B cell (primary cell): ENCODE measurements around the gene ZNF354C. TPM values are rescaled to one million over a fixed set of nuclear protein-coding genes. Genes with fewer than 3 reads are reported as not detected.

Experiments used
- ATAC-seq: fragments of 200-7000 bp; cut with Tn5 transposase; one replicate; pipeline ENCODE4 v1.10.0; 2021; ENCODE audit warnings: low read depth, mild to moderate bottlenecking, moderate number of reproducible peaks, moderate library complexity
- CTCF ChIA-PET: fragments of 350-600 bp; sonication (Branson Sonifier 250); formaldehyde crosslinking; loops from one replicate; lab custom pipeline; 2021; ENCODE audit warnings: antibody characterized with exemption, inconsistent platforms; lab: Charles Lee
- POLR2A ChIA-PET: fragments of 350-600 bp; sonication (Branson Sonifier 250); formaldehyde crosslinking; loops from one replicate; lab custom pipeline; 2021; ENCODE audit warnings: antibody characterized with exemption; lab: Charles Lee
- DNase-seq: peaks from one replicate; pipeline ENCODE4 v3.0.0; 2013
- H2AFZ ChIP-seq: 2 replicates; pipeline ENCODE4 v1.6.1; 2012; ENCODE audit warnings: mild to moderate bottlenecking, low read depth, low read length; ENCODE audit not compliant: insufficient read depth, poor library complexity, severe bottlenecking
- H3K27ac ChIP-seq, 2 donors: 1 replicate in 1 of 2; 2 replicates in 1 of 2; pipeline ENCODE4 v1.5.1; 2012 to 2013; ENCODE audit warnings: low read length in 2 of 2, mild to moderate bottlenecking in 2 of 2, moderate library complexity in 1 of 2
- H3K27me3 ChIP-seq, 4 experiments: fragments of 200-600 bp in 1 of 4; sonication (generic) in 1 of 4; replicated peaks in 1 of 4; 1 replicate in 2 of 4; 2 replicates in 2 of 4; pipeline versions ENCODE4 v1.6.1 to v1.7.0; 2013 to 2016; ENCODE audit warnings: low read length in 3 of 4, mild to moderate bottlenecking in 2 of 4, mixed read lengths in 1 of 4, moderate library complexity in 1 of 4; ENCODE audit not compliant: insufficient read depth in 4 of 4, control insufficient read depth in 3 of 4; ENCODE audit errors: control extremely low read depth in 1 of 4
- H3K36me3 ChIP-seq, 2 experiments: replicated peaks in 1 of 2; 1 replicate in 1 of 2; 2 replicates in 1 of 2; pipeline versions ENCODE4 v1.6.1 to v1.7.1; 2013; ENCODE audit warnings: low read length in 1 of 2; ENCODE audit not compliant: insufficient read depth in 2 of 2, control insufficient read depth in 1 of 2; ENCODE audit errors: control extremely low read depth in 1 of 2, extremely low read depth in 1 of 2
- H3K4me1 ChIP-seq, 2 donors: fragments of 200-600 bp in 1 of 2; sonication (generic) in 1 of 2; 1 replicate in 1 of 2; 2 replicates in 1 of 2; pipeline versions ENCODE4 v1.5.1 to v1.6.1; 2013 to 2017; ENCODE audit warnings: low read length in 2 of 2; ENCODE audit not compliant: control insufficient read depth in 2 of 2, insufficient read depth in 2 of 2
- H3K4me2 ChIP-seq: replicated peaks from 2 replicates; pipeline ENCODE3; 2012; ENCODE audit warnings: mild to moderate bottlenecking, low read depth, low read length; ENCODE audit not compliant: poor library complexity, severe bottlenecking
- H3K4me3 ChIP-seq, 5 experiments: fragments of 200-600 bp in 1 of 5; sonication (generic) in 1 of 5; 1 replicate in 3 of 5; 2 replicates in 2 of 5; pipeline versions ENCODE4 v1.5.1 to v1.7.0; 2011 to 2016; ENCODE audit warnings: low read length in 4 of 5, mild to moderate bottlenecking in 4 of 5, low read depth in 2 of 5, control low read depth in 1 of 5, moderate library complexity in 1 of 5; ENCODE audit not compliant: insufficient read depth in 1 of 5; ENCODE audit errors: control extremely low read depth in 1 of 5, extremely low read depth in 1 of 5
- H3K79me2 ChIP-seq: fragments of 200-600 bp; sonication (generic); one replicate; pipeline ENCODE4 v1.6.0; 2016; ENCODE audit warnings: low read length; ENCODE audit not compliant: control insufficient read depth, insufficient read depth
- H3K9ac ChIP-seq: fragments of 200-600 bp; sonication (generic); 2 replicates; pipeline ENCODE4 v1.6.1; 2017; ENCODE audit warnings: mild to moderate bottlenecking, low read length, moderate library complexity
- H3K9me3 ChIP-seq, 3 donors: one replicate each; pipeline versions ENCODE4 v1.6.1 to v1.7.1; 2013; ENCODE audit warnings: low read length in 2 of 3; ENCODE audit not compliant: control insufficient read depth in 2 of 3, insufficient read depth in 1 of 3; ENCODE audit errors: control extremely low read depth in 1 of 3
- H4K20me1 ChIP-seq: 2 replicates; pipeline ENCODE4 v1.6.0; 2012; ENCODE audit warnings: mild to moderate bottlenecking, low read length; ENCODE audit not compliant: insufficient read depth, control insufficient read depth, poor library complexity, severe bottlenecking
- H3K27ac Mint-ChIP-seq: one replicate; pipeline ENCODE4 v1.8.0; 2021; ENCODE audit warnings: mixed read lengths
- H3K27me3 Mint-ChIP-seq: one replicate; pipeline ENCODE4 v1.8.0; 2021; ENCODE audit warnings: mixed read lengths
- H3K4me1 Mint-ChIP-seq: one replicate; pipeline ENCODE4 v1.8.0; 2021; ENCODE audit warnings: mixed read lengths
- H3K4me3 Mint-ChIP-seq: one replicate; pipeline ENCODE4 v1.8.0; 2021; ENCODE audit warnings: mixed read lengths
- H3K9me3 Mint-ChIP-seq: one replicate; pipeline ENCODE4 v1.8.0; 2022; ENCODE audit warnings: mixed read lengths; ENCODE audit not compliant: insufficient read depth
- CTCF ChIP-seq: fragments of 200-600 bp; IDR thresholded peaks from one replicate; pipeline ENCODE4 v1.8.0; 2022; ENCODE audit warnings: antibody characterized with exemption, mild to moderate bottlenecking
- EZH2 ChIP-seq: IDR thresholded peaks from 2 replicates; pipeline ENCODE4 v1.6.1; 2012; ENCODE audit warnings: borderline replicate concordance, low read depth, mild to moderate bottlenecking, moderate library complexity, low read length; ENCODE audit not compliant: insufficient read depth, poor library complexity, severe bottlenecking
- WGBS: methylation state at CpG from one replicate; pipeline ENCODE4 v1.1.5; 2013; ENCODE audit warnings: missing lambda C conversion rate; ENCODE audit not compliant: insufficient coverage; 5-methylcytosine and 5-hydroxymethylcytosine counted together
- intact Hi-C: fragments of 100-400 bp; cut with micrococcal nuclease; formaldehyde crosslinking; loops from one replicate; pipeline ENCODE4 v1.10.0; 2022
- polyA plus RNA-seq: library from polyadenylated mRNA; depleted of rRNA; stranded (reverse); fragments of >200 nt; gene quantifications from 2 replicates; pipeline ENCODE4 v1.2.3, GENCODE V29; 2012
- total RNA-seq, 2 donors: library from RNA; stranded (reverse); fragments of 120-200 nt in 1 of 2; gene quantifications; 1 replicate in 1 of 2; 2 replicates in 1 of 2; pipeline versions ENCODE4 v1.2.3 to v1.2.4, GENCODE V29; 2013 to 2022

Gene ZNF354C
- total and polyA plus RNA-seq, 2 donors (not counting 1 experiment from before 2014, with no cell fraction given), result 2.2 to 9.5 TPM

DNA sequence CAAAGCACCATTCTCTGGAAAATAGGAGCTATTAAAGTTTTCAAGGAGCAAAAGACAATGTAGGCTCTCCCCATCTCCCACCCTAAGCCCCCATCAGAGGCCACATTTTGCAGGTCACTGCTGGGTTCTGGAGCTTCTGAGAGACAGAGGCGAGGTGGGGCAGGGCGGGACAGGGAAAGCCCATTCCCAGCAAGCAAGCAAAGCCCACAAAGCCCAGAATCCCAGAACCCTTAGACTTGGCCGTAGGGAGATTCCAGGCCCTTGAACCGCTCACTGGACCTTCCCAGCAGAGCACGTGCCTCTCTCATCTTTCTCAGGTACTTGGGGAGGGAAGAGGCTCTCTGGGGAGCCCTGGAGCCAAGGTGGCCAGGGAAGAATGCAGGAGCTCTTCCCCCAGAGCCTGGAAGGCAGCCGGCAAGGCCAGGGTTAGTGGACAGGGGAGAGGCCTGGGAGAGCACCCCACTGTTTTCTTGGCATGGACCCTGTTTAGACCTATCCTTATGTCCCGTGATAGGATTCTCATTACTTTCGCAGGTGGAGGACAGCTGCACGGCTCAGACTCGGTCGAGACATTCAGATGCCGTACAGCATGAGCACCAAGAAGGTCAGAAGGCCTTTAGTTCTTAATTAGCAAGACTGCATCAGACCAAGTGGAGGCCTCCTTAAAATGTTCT is 52.4 kb downstream of the ZNF354C start:
- no peak overlapping the region for H2AFZ ChIP-seq
- Mint-ChIP-seq H3K27ac (no peak overlapping the region), H3K4me1 (no peaks in the 10 kb centered on the region), H3K4me3 (no peak overlapping the region), H3K27me3 (no peaks in the 10 kb centered on the region), H3K9me3 (peaks cover 11% of the 10 kb centered on the region)
- no peaks in the 10 kb centered on the region for H3K79me2 ChIP-seq
- H3K36me3 ChIP-seq, result no peaks in the 10 kb centered on the region
- H4K20me1 ChIP-seq, result no peaks in the 10 kb centered on the region
- peaks cover 0 to 2% (median 0%) of the 10 kb centered on the region in 4 experiments for H3K27me3 ChIP-seq
- POLR2A ChIA-PET, result no interaction called here
- no peak for DNase-seq
- no peak overlapping the region for H3K27ac ChIP-seq
- H3K9me3 ChIP-seq, result peaks cover 0 to 83% (median 8%) of the 10 kb centered on the region in 3 donors
- H3K4me1 ChIP-seq, result no peaks in the 10 kb centered on the region
- intact Hi-C loops, result no loop called here
- no peak overlapping the region for H3K9ac ChIP-seq
- TF ChIP-seq EZH2 (no peak), CTCF (no peak)
- CTCF ChIA-PET, result no interaction called here
- ATAC-seq, result no peak
- WGBS, result 97% methylated on average over 11 of the region's 12 CpGs
- no peak overlapping the region for H3K4me2 ChIP-seq
- H3K4me3 ChIP-seq, result no peak overlapping the region

DNA sequence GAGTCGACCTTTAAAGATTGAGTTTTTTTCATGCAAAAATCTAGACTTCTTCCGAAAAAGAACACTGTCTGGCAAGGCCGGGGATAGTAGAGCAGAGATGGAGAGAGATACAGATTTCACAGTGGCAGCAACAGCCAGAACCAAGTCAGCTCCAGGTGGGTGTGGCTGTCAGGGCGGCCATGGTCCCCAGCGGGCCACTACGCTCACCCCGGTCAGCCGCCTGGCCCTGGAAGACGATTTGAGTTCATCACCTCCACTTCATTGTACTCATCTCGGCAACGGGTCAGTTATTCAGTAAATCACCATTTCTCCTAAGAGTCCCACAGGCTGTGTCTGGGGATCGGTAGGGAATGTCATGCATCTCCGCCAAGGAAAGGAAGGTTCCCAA is 53.0 kb downstream of the ZNF354C start:
- DNase-seq, result no peak
- H3K27me3 ChIP-seq, result peaks cover 0 to 2% (median 0%) of the 10 kb centered on the region in 4 experiments
- H3K4me1 ChIP-seq, result no peaks in the 10 kb centered on the region
- no peaks in the 10 kb centered on the region for H4K20me1 ChIP-seq
- no peaks in the 10 kb centered on the region for H3K27me3 Mint-ChIP-seq
- peaks cover 0 to 79% (median 8%) of the 10 kb centered on the region in 3 donors for H3K9me3 ChIP-seq
- H3K27ac Mint-ChIP-seq, result no peak overlapping the region
- TF ChIP-seq EZH2 (no peak), CTCF (no peak)
- ATAC-seq, result no peak
- H3K36me3 ChIP-seq, result no peaks in the 10 kb centered on the region
- intact Hi-C loops, result no loop called here
- H3K4me2 ChIP-seq, result no peak overlapping the region
- H3K27ac ChIP-seq, result no peak overlapping the region
- no peak overlapping the region for H3K4me3 ChIP-seq
- no peak overlapping the region for H2AFZ ChIP-seq
- H3K9ac ChIP-seq, result no peak overlapping the region
- POLR2A ChIA-PET, result no interaction called here
- 94% methylated on average over 13 of the region's 13 CpGs for WGBS
- peaks cover 11% of the 10 kb centered on the region for H3K9me3 Mint-ChIP-seq
- no peaks in the 10 kb centered on the region for H3K79me2 ChIP-seq
- no peaks in the 10 kb centered on the region for H3K4me1 Mint-ChIP-seq
- H3K4me3 Mint-ChIP-seq, result no peak overlapping the region
- CTCF ChIA-PET, result no interaction called here
